ENCODE data around the gene WRNIP1. TPM values are rescaled to one million over a fixed set of nuclear protein-coding genes. Genes with fewer than 3 reads are reported as not detected.

Gene WRNIP1
- total and polyA plus RNA-seq, 10 of the 15 experiments (the other 5 are each of a cell fraction or from before 2014, with no cell fraction given), result 9.3 to 30.5 (median 24.3) TPM

- H3K4me1 ChIP-seq (ENCODE audit: control insufficient read depth, insufficient read depth, low read length), result no peaks in the 10 kb centered on the region
- RAD21 ChIA-PET (ENCODE audit: unreplicated experiment), result no interaction called here
- POLR2A ChIA-PET, result no interaction called here
- H3K9ac ChIP-seq (ENCODE audit: control insufficient read depth, insufficient read depth, low read length), result no peak overlapping the region
- DNase-seq (ENCODE audit: low read depth, low spot score) (no peak), ATAC-seq (no peak), FAIRE-seq (no peak)
- no peak overlapping the region for H2AFZ ChIP-seq (ENCODE audit: control insufficient read depth, low read depth, low read length)
- WGBS (ENCODE audit: insufficient coverage, insufficient replicate concordance, low lambda C conversion rate, missing lambda C conversion rate), result 29% methylated on average over 3 of the region's 3 CpGs
- intact Hi-C loops (cut with micrococcal nuclease; ENCODE audit: unreplicated experiment) (no loop called here), in situ Hi-C loops (cut with MboI) (no loop called here)
- no peaks in the 10 kb centered on the region for H3K79me2 ChIP-seq (ENCODE audit: control insufficient read depth, insufficient read depth, low read length)
- CTCF ChIA-PET, result interaction anchor here (1.0 kb wide), 2 partner anchors 15 to 184 kb away, joined by 3 to 5 read pairs; no protein-coding TSS in a partner anchor
- no peak overlapping the region for H3K4me3 ChIP-seq
- no peak overlapping the region for H3K4me2 ChIP-seq (ENCODE audit: control insufficient read depth, insufficient read depth)
- no peak for TF ChIP-seq MXI1 (IDR thresholded peaks at IDR 0.05; ENCODE audit: low read depth, low read length)
- no peak for TF ChIP-seq USF1 (IDR thresholded peaks at IDR 0.05; ENCODE audit: borderline replicate concordance, extremely low read length, insufficient read depth, low read depth, low read length)
- no peak for TF ChIP-seq YY1 (IDR thresholded peaks at IDR 0.05; ENCODE audit: low read depth, low read length)
- no peak for TF ChIP-seq EGR1 (IDR thresholded peaks at IDR 0.05; ENCODE audit: borderline replicate concordance in 1 of 2, low read depth in 2 of 2, low read length in 2 of 2)
- no peak for TF ChIP-seq BRCA1 (IDR thresholded peaks at IDR 0.05; ENCODE audit: low read depth, low read length)
- no peak for TF ChIP-seq STAT1 (conservative IDR thresholded peaks at IDR 0.05)
- TF ChIP-seq ZNF384 (IDR thresholded peaks at IDR 0.05; ENCODE audit: borderline replicate concordance, low read depth, low read length), result no peak
- no peak for TF ChIP-seq SMARCA5 (IDR thresholded peaks at IDR 0.05)
- no peak for TF ChIP-seq KDM1A (IDR thresholded peaks at IDR 0.05; ENCODE audit: borderline replicate concordance)
- no peak for TF ChIP-seq TBL1XR1 (IDR thresholded peaks at IDR 0.05; ENCODE audit: low read depth, low read length)
- no peak overlapping the region for H3K27ac ChIP-seq (ENCODE audit: control insufficient read depth, insufficient read depth)
- H3K9me3 ChIP-seq (replicated peaks; ENCODE audit: control insufficient read depth, insufficient read depth, low read length), result no peaks in the 10 kb centered on the region; the same call in 2 of the 3 replicates
- H4K20me1 ChIP-seq (ENCODE audit: control insufficient read depth, insufficient read depth), result no peaks in the 10 kb centered on the region
- SMC1A ChIA-PET (ENCODE audit: uncharacterized antibody, unreplicated experiment), result interaction anchor here (0.8 kb wide), 1 partner anchor 146 kb away, joined by 3 read pairs; no protein-coding TSS in a partner anchor
- BruUV-seq (replicated peaks), result no TSS peak
- no peaks in the 10 kb centered on the region for H3K36me3 ChIP-seq (ENCODE audit: control insufficient read depth in 2 of 2, insufficient read depth in 2 of 2, low read length in 1 of 2)
- no peaks in the 10 kb centered on the region for H3K27me3 ChIP-seq (replicated peaks in 1 of 2; ENCODE audit: control insufficient read depth in 2 of 2, insufficient read depth in 2 of 2, low read length in 1 of 2)
These were observed 41.5 kb downstream of the WRNIP1 start for GRCh38 chr6:2806644-2807043.

Data from GM12878 (cell line).